ENCODE data around the gene ARID3C.

Gene ARID3C, protein sequence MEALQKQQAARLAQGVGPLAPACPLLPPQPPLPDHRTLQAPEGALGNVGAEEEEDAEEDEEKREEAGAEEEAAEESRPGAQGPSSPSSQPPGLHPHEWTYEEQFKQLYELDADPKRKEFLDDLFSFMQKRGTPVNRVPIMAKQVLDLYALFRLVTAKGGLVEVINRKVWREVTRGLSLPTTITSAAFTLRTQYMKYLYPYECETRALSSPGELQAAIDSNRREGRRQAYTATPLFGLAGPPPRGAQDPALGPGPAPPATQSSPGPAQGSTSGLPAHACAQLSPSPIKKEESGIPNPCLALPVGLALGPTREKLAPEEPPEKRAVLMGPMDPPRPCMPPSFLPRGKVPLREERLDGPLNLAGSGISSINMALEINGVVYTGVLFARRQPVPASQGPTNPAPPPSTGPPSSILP

DNA sequence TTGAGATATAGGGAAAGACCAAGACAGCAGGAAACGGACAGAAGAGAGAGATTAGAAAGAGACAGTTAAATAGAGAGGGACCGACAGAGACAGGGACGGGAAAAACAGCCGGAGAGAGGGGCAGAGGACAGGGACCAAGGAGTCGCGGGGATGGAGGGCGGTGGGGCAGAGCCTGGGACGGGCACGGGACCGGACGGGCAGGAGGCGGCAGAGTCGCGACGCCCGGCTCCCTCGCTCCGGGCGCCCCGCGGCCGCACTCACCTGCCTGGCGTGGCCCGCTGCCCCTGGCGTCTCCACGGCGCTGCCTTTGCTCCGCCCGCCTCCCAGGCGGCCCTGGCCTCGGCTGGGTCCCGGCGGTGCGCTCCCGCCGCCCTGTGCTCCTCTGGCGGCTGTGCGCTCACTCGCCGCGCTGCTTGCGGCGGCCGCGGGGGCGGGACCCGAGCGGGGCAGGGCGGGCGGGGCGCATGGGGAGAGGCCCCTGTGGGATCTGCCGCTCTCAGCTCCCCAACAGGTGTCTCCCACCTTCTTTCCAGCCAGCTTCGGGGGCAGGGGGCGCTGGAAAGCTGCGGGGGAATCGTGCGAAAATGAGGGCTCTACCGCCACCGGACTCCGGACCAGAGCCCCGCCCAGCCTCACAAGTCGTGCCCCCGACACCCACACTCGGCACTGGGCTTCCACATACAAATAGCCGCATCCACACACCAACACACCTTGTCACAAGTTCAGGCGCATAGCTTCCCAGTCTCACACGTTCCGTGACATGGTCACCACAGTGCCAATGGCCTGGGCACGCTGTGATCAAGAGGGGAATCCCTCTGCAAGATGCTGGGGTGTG is at the start of gene ARID3C:
TSS of gene ARID3C (minus strand) at position 411 of the 835 bp plus-strand sequence. CDS start 1,052 bp downstream, outside the sequence.
- Histone ChIP-seq H3K4me1 (ENCODE audit: control insufficient read depth in 2 of 2, insufficient read depth in 2 of 2, low read length in 2 of 2) (peaks cover 9 to 13% of the 10 kb centered on the region in 2 donors), H3K27me3 (ENCODE audit: control insufficient read depth in 2 of 2, insufficient read depth in 2 of 2, low read length in 2 of 2) (peaks cover 47 to 55% of the 10 kb centered on the region in 2 donors), H3K4me3 (ENCODE audit: low read length in 2 of 2) (peak within 1 kb of the TSS; percentile 51 to 65), H3K9ac (ENCODE audit: low read depth in 1 of 2, low read length in 2 of 2) (peak within 1 kb of the TSS in 1 of 2 donors; percentile 47), H3K27ac (ENCODE audit: low read depth in 2 of 2, low read length in 2 of 2) (no peak within 1 kb of the TSS), H3K9me3 (ENCODE audit: control insufficient read depth in 2 of 2, low read length in 2 of 2) (peaks cover 0 to 2% of the 10 kb centered on the region in 2 donors), H3K36me3 (ENCODE audit: control insufficient read depth in 2 of 2, insufficient read depth in 2 of 2, low read length in 2 of 2) (no peaks in the 10 kb centered on the region)

- H3K27me3 ChIP-seq (ENCODE audit: control insufficient read depth in 2 of 2, insufficient read depth in 2 of 2, low read length in 2 of 2) = no peaks in the 10 kb centered on the region
- no peaks in the 10 kb centered on the region for H3K9me3 ChIP-seq (ENCODE audit: control insufficient read depth in 2 of 2, low read length in 2 of 2)
- H3K9ac ChIP-seq (ENCODE audit: low read depth in 1 of 2, low read length in 2 of 2) = no peak overlapping the region
- H3K36me3 ChIP-seq (ENCODE audit: control insufficient read depth in 2 of 2, insufficient read depth in 2 of 2, low read length in 2 of 2) = no peaks in the 10 kb centered on the region
- H3K4me1 ChIP-seq (ENCODE audit: control insufficient read depth in 2 of 2, insufficient read depth in 2 of 2, low read length in 2 of 2) = no peaks in the 10 kb centered on the region
- H3K27ac ChIP-seq (ENCODE audit: low read depth in 2 of 2, low read length in 2 of 2) = no peak overlapping the region
- H3K4me3 ChIP-seq (ENCODE audit: low read length in 2 of 2) = no peak overlapping the region
Measured at GRCh38 chr9:34675869-34676268, 47.0 kb upstream of the ARID3C start.

- Histone ChIP-seq H3K27ac (ENCODE audit: low read depth in 2 of 2, low read length in 2 of 2) (no peak overlapping the region), H3K9ac (ENCODE audit: low read depth in 1 of 2, low read length in 2 of 2) (peak overlapping the region in 1 of 2 donors; percentile 7)
Measured at GRCh38 chr9:34675048-34675714, 46.3 kb upstream of the ARID3C start.

DNA sequence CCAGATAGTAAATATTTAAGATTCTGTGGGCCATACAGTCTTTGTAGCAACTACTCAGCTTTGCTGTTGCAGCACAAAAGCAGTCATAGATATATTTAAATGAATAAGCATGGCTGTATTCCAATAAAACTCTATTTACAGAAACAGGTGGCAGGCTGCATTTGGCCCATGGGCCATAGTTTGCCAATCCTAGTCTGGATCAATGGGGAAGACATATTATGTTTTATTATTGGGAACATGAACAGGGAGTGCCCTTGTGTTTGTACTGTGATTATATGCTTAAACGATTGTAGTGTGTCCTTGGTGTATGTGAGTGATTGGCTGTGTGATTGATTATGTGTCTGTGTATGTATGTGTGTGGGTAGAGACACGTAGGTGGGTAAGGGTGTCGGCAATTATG is 45.6 kb upstream of the ARID3C start:
- Histone ChIP-seq H3K9ac (ENCODE audit: low read depth in 1 of 2, low read length in 2 of 2) (peak overlapping the region in 1 of 2 donors; percentile 7), H3K36me3 (ENCODE audit: control insufficient read depth in 2 of 2, insufficient read depth in 2 of 2, low read length in 2 of 2) (no peaks in the 10 kb centered on the region), H3K27ac (ENCODE audit: low read depth in 2 of 2, low read length in 2 of 2) (no peak overlapping the region), H3K9me3 (ENCODE audit: control insufficient read depth in 2 of 2, low read length in 2 of 2) (no peaks in the 10 kb centered on the region), H3K4me1 (ENCODE audit: control insufficient read depth in 2 of 2, insufficient read depth in 2 of 2, low read length in 2 of 2) (no peaks in the 10 kb centered on the region), H3K4me3 (ENCODE audit: low read length in 2 of 2) (no peak overlapping the region), H3K27me3 (ENCODE audit: control insufficient read depth in 2 of 2, insufficient read depth in 2 of 2, low read length in 2 of 2) (no peaks in the 10 kb centered on the region)

More at GRCh38 chr9:34675048-34675714, 46.3 kb upstream of the ARID3C start:
- no peaks in the 10 kb centered on the region for H3K4me1 ChIP-seq (ENCODE audit: control insufficient read depth in 2 of 2, insufficient read depth in 2 of 2, low read length in 2 of 2)
- no peak overlapping the region for H3K4me3 ChIP-seq (ENCODE audit: low read length in 2 of 2)
- no peaks in the 10 kb centered on the region for H3K27me3 ChIP-seq (ENCODE audit: control insufficient read depth in 2 of 2, insufficient read depth in 2 of 2, low read length in 2 of 2)
- no peaks in the 10 kb centered on the region for H3K9me3 ChIP-seq (ENCODE audit: control insufficient read depth in 2 of 2, low read length in 2 of 2)
- no peaks in the 10 kb centered on the region for H3K36me3 ChIP-seq (ENCODE audit: control insufficient read depth in 2 of 2, insufficient read depth in 2 of 2, low read length in 2 of 2)

DNA sequence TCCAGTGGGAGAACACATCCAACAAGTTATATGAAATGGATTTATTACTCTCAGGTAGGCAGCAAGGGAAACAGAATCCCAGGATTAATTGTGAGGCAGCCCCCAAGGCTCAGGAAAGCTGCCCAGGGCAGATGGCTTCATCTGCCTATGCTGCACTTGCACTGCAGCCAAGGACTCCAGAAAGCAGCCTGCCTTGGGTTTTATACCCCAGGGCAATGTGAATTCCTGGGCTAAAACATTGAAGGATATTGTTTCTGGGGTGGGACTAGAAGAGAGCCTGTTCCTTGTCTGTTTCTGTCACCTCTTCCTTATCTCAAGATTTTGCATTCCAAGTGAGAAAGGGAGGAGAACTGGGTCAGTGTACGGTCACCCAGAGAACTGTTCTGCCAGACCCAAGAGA is 42.4 kb upstream of the ARID3C start:
- H3K9me3 ChIP-seq (ENCODE audit: control insufficient read depth in 2 of 2, low read length in 2 of 2) = no peaks in the 10 kb centered on the region
- H3K9ac ChIP-seq (ENCODE audit: low read depth in 1 of 2, low read length in 2 of 2) = no peak overlapping the region
- H3K36me3 ChIP-seq (ENCODE audit: control insufficient read depth in 2 of 2, insufficient read depth in 2 of 2, low read length in 2 of 2) = no peaks in the 10 kb centered on the region
- H3K4me1 ChIP-seq (ENCODE audit: control insufficient read depth in 2 of 2, insufficient read depth in 2 of 2, low read length in 2 of 2) = peaks cover 0 to under 1% of the 10 kb centered on the region in 2 donors
- H3K27ac ChIP-seq (ENCODE audit: low read depth in 2 of 2, low read length in 2 of 2) = no peak overlapping the region
- H3K4me3 ChIP-seq (ENCODE audit: low read length in 2 of 2) = no peak overlapping the region
- no peaks in the 10 kb centered on the region for H3K27me3 ChIP-seq (ENCODE audit: control insufficient read depth in 2 of 2, insufficient read depth in 2 of 2, low read length in 2 of 2)

GRCh38 chr9:34669809-34670562 is 41.1 kb upstream of the ARID3C start:
- peaks cover 0 to 4% of the 10 kb centered on the region in 2 donors for H3K4me1 ChIP-seq (ENCODE audit: control insufficient read depth in 2 of 2, insufficient read depth in 2 of 2, low read length in 2 of 2)
- H3K4me3 ChIP-seq (ENCODE audit: low read length in 2 of 2) = no peak overlapping the region
- no peaks in the 10 kb centered on the region for H3K27me3 ChIP-seq (ENCODE audit: control insufficient read depth in 2 of 2, insufficient read depth in 2 of 2, low read length in 2 of 2)
- no peaks in the 10 kb centered on the region for H3K9me3 ChIP-seq (ENCODE audit: control insufficient read depth in 2 of 2, low read length in 2 of 2)
- no peak overlapping the region for H3K9ac ChIP-seq (ENCODE audit: low read depth in 1 of 2, low read length in 2 of 2)
- H3K27ac ChIP-seq (ENCODE audit: low read depth in 2 of 2, low read length in 2 of 2) = no peak overlapping the region
- H3K36me3 ChIP-seq (ENCODE audit: control insufficient read depth in 2 of 2, insufficient read depth in 2 of 2, low read length in 2 of 2) = no peaks in the 10 kb centered on the region

GRCh38 chr9:34665381-34666250 is 36.8 kb upstream of the ARID3C start:
- peak overlapping the region; percentile 85 to 93 for H3K4me3 ChIP-seq (ENCODE audit: low read length in 2 of 2)
- H3K4me1 ChIP-seq (ENCODE audit: control insufficient read depth in 2 of 2, insufficient read depth in 2 of 2, low read length in 2 of 2) = peaks cover 6 to 10% of the 10 kb centered on the region in 2 donors
- H3K9ac ChIP-seq (ENCODE audit: low read depth in 1 of 2, low read length in 2 of 2) = peak overlapping the region; percentile 84 to 95

GRCh38 chr9:34665067-34665380 is 36.2 kb upstream of the ARID3C start:
- no peaks in the 10 kb centered on the region for H3K27me3 ChIP-seq (ENCODE audit: control insufficient read depth in 2 of 2, insufficient read depth in 2 of 2, low read length in 2 of 2)
- H3K27ac ChIP-seq (ENCODE audit: low read depth in 2 of 2, low read length in 2 of 2) = peak overlapping the region; percentile 87 to 99
- H3K36me3 ChIP-seq (ENCODE audit: control insufficient read depth in 2 of 2, insufficient read depth in 2 of 2, low read length in 2 of 2) = no peaks in the 10 kb centered on the region
- H3K4me1 ChIP-seq (ENCODE audit: control insufficient read depth in 2 of 2, insufficient read depth in 2 of 2, low read length in 2 of 2) = peaks cover 10% of the 10 kb centered on the region in 2 donors
- H3K9me3 ChIP-seq (ENCODE audit: control insufficient read depth in 2 of 2, low read length in 2 of 2) = no peaks in the 10 kb centered on the region
- peak overlapping the region; percentile 68 to 76 for H3K4me3 ChIP-seq (ENCODE audit: low read length in 2 of 2)
- peak overlapping the region; percentile 70 to 75 for H3K9ac ChIP-seq (ENCODE audit: low read depth in 1 of 2, low read length in 2 of 2)

More at GRCh38 chr9:34665381-34666250, 36.8 kb upstream of the ARID3C start:
- Histone ChIP-seq H3K36me3 (ENCODE audit: control insufficient read depth in 2 of 2, insufficient read depth in 2 of 2, low read length in 2 of 2) (no peaks in the 10 kb centered on the region), H3K27me3 (ENCODE audit: control insufficient read depth in 2 of 2, insufficient read depth in 2 of 2, low read length in 2 of 2) (no peaks in the 10 kb centered on the region), H3K9me3 (ENCODE audit: control insufficient read depth in 2 of 2, low read length in 2 of 2) (no peaks in the 10 kb centered on the region), H3K27ac (ENCODE audit: low read depth in 2 of 2, low read length in 2 of 2) (peak overlapping the region; percentile 98 to 99)
